ENCODE results near the gene FANCD2.

Gene FANCD2

DNA sequence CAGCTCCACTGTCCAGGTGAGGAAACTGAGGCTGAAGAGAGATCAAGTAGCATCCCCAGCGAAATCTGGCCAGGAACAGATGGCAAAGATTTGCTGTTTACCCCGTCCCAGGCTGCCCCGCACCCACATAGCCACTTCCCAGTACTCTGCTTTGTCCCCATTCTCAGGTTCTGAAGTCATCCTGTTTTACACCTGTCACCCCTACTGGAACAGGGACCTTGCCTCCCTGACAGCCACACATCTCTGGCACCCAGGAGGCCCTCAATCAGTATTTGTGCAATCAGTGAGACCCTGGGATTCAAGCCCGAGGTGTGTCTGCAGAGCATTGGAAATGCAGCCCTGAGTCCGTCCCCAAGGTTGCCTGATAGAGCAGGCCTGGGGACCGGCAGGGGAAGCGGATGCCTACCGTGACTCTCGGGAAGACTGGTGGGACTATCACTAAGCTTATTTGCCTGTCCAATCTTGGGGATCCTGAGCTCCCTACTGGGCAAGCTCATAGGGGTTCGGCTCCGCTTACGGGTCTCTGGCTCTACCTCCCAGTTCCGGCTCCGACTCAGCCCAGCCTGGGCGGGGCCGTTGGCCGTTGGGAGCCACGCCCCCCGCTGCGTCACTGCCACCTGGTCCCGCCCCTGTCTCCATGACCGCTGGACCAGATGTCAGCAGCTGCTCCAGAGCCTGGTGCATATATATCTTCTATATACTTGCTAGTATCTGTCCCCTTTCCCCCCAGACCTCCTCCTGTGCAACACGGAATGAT is 17.5 kb upstream of the FANCD2 start (continued):
- TF ChIP-seq ZNF518A (tag by site-specific recombination; conservative IDR thresholded peaks at IDR 0.05; ENCODE audit: low read depth) (no peak), ZNF488 (tag by site-specific recombination; IDR thresholded peaks at IDR 0.05) (no peak), ZNF473 (tag by site-specific recombination; IDR thresholded peaks at IDR 0.05) (no peak), ZBTB44 (tag by site-specific recombination; IDR thresholded peaks at IDR 0.05) (no peak), HOXA7 (CRISPR knock-in tag; IDR thresholded peaks at IDR 0.05; ENCODE audit: borderline replicate concordance) (no peak), ZFP41 (tag by site-specific recombination; IDR thresholded peaks at IDR 0.05; ENCODE audit: borderline replicate concordance) (no peak), ZNF16 (tag by site-specific recombination; IDR thresholded peaks at IDR 0.05; ENCODE audit: low read depth) (no peak), SCRT1 (tag by site-specific recombination; IDR thresholded peaks at IDR 0.05; ENCODE audit: borderline replicate concordance) (no peak), IKZF3 (tag by site-specific recombination; IDR thresholded peaks at IDR 0.05) (no peak), SALL2 (tag by site-specific recombination; IDR thresholded peaks at IDR 0.05; ENCODE audit: borderline replicate concordance) (no peak), ZNF626 (tag by site-specific recombination; IDR thresholded peaks at IDR 0.05) (no peak), ZNF610 (tag by site-specific recombination; IDR thresholded peaks at IDR 0.05; ENCODE audit: borderline replicate concordance) (no peak), OSR2 (tag by site-specific recombination; IDR thresholded peaks at IDR 0.05) (no peak), CTCF (tag by site-specific recombination; IDR thresholded peaks at IDR 0.05) (no peak), ZBTB11 (tag by site-specific recombination; conservative IDR thresholded peaks at IDR 0.05; ENCODE audit: low read depth) (no peak), ZBTB48 (tag by site-specific recombination; IDR thresholded peaks at IDR 0.05) (no peak), KLF9 (tag by site-specific recombination; IDR thresholded peaks at IDR 0.05; ENCODE audit: low read depth) (peak; percentile 92), ZFP3 (tag by site-specific recombination; IDR thresholded peaks at IDR 0.05; ENCODE audit: low read depth) (no peak), ZNF48 (tag by site-specific recombination; IDR thresholded peaks at IDR 0.05) (no peak), ZNF175 (tag by site-specific recombination; IDR thresholded peaks at IDR 0.05) (no peak), GLI2 (tag by site-specific recombination; IDR thresholded peaks at IDR 0.05; ENCODE audit: borderline replicate concordance, low read depth) (no peak), ZNF324 (tag by site-specific recombination; IDR thresholded peaks at IDR 0.05) (no peak)
- TF ChIP-seq, protein P1, sequence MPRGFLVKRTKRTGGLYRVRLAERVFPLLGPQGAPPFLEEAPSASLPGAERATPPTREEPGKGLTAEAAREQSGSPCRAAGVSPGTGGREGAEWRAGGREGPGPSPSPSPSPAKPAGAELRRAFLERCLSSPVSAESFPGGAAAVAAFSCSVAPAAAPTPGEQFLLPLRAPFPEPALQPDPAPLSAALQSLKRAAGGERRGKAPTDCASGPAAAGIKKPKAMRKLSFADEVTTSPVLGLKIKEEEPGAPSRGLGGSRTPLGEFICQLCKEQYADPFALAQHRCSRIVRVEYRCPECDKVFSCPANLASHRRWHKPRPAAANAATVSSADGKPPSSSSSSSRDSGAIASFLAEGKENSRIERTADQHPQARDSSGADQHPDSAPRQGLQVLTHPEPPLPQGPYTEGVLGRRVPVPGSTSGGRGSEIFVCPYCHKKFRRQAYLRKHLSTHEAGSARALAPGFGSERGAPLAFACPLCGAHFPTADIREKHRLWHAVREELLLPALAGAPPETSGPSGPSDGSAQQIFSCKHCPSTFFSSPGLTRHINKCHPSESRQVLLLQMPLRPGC (tag by site-specific recombination; IDR thresholded peaks at IDR 0.05), result no peak
